Fibroblast of lung (primary cell): ENCODE results near the gene HMGCS2. TPM values are rescaled to one million over a fixed set of nuclear protein-coding genes. Genes with fewer than 3 reads are reported as not detected.

Source experiments
- DNase-seq, 2 donors: peaks; one replicate each; pipeline versions ENCODE4 v3.0.0 to v3.0.0-alpha.2; 2010; ENCODE audit warnings: low read depth in 2 of 2
- H2AFZ ChIP-seq: 2 replicates; pipeline ENCODE4 v1.5.1; 2012; ENCODE audit warnings: low read length, control low read depth, inconsistent platforms
- H3K27ac ChIP-seq: 2 replicates; pipeline ENCODE4 v1.5.1; 2011; ENCODE audit warnings: low read length, control low read depth; ENCODE audit not compliant: insufficient read depth
- H3K27me3 ChIP-seq: 2 replicates; pipeline ENCODE4 v1.5.1; 2011; ENCODE audit warnings: mild to moderate bottlenecking, low read length; ENCODE audit not compliant: control insufficient read depth, insufficient read depth
- H3K36me3 ChIP-seq: 2 replicates; pipeline ENCODE4 v1.5.1; 2011; ENCODE audit warnings: low read length; ENCODE audit not compliant: control insufficient read depth, insufficient read depth
- H3K4me1 ChIP-seq: 2 replicates; pipeline ENCODE4 v1.5.1; 2011; ENCODE audit warnings: low read length; ENCODE audit not compliant: control insufficient read depth, insufficient read depth; ENCODE audit errors: extremely low read depth
- H3K4me2 ChIP-seq: 2 replicates; pipeline ENCODE4 v1.5.1; 2011; ENCODE audit warnings: low read length, control low read depth; ENCODE audit not compliant: insufficient read depth; ENCODE audit errors: extremely low read depth
- H3K4me3 ChIP-seq, 4 experiments: fragments of 200-600 bp in 1 of 4; sonication (generic) in 1 of 4; replicated peaks in 1 of 4; 2 replicates each; pipeline ENCODE4 v1.5.1; 2011 to 2016; ENCODE audit warnings: low read length in 4 of 4, low read depth in 3 of 4, mild to moderate bottlenecking in 3 of 4, control low read depth in 2 of 4, inconsistent platforms in 1 of 4, mixed read lengths in 1 of 4; ENCODE audit not compliant: insufficient read depth in 1 of 4; ENCODE audit errors: control extremely low read depth in 1 of 4
- H3K79me2 ChIP-seq: 2 replicates; pipeline ENCODE4 v1.5.1; 2012; ENCODE audit warnings: mild to moderate bottlenecking, low read length, inconsistent platforms; ENCODE audit not compliant: control insufficient read depth, insufficient read depth
- H3K9ac ChIP-seq: 2 replicates; pipeline ENCODE4 v1.5.1; 2011; ENCODE audit warnings: mild to moderate bottlenecking, low read length, control low read depth; ENCODE audit not compliant: insufficient read depth
- H3K9me3 ChIP-seq: 2 replicates; pipeline ENCODE4 v1.5.1; 2012; ENCODE audit warnings: low read depth, low read length; ENCODE audit not compliant: control insufficient read depth, insufficient read depth
- H4K20me1 ChIP-seq: 2 replicates; pipeline ENCODE4 v1.5.1; 2011; ENCODE audit warnings: low read length; ENCODE audit not compliant: control insufficient read depth, insufficient read depth; ENCODE audit errors: extremely low read depth
- EZH2 ChIP-seq: IDR thresholded peaks from 2 replicates; pipeline ENCODE4 v1.5.1; 2012; ENCODE audit warnings: low read length, control low read depth, mild to moderate bottlenecking; ENCODE audit errors: missing control alignments
- polyA plus RNA-seq, 2 donors: library from polyadenylated mRNA; depleted of rRNA in 1 of 2; stranded (reverse) in 1 of 2; unstranded in 1 of 2; fragments of >200 nt; gene quantifications; 2 replicates each; pipeline ENCODE4 v1.2.1, GENCODE V29; 2011 to 2012; ENCODE audit warnings: missing spikeins in 1 of 2
- total RNA-seq: library from RNA; depleted of rRNA; stranded (reverse); fragments of >200 nt; gene quantifications from 2 replicates; pipeline ENCODE4 v1.2.1, GENCODE V29; 2014
- TF ChIP-seq, protein P1 (sequence below), 2 donors: IDR thresholded peaks in 1 of 2; conservative IDR thresholded peaks in 1 of 2; 1 replicate in 1 of 2; 2 replicates in 1 of 2; pipeline ENCODE4 v1.5.1; 2011 to 2012; ENCODE audit warnings: low read length in 2 of 2, control low read depth in 1 of 2, inconsistent platforms in 1 of 2, low read depth in 1 of 2, mild to moderate bottlenecking in 1 of 2

HMGCS2 gene
- total and polyA plus RNA-seq, 2 donors (not counting 1 experiment from before 2014, with no cell fraction given): not detected

- Histone ChIP-seq H3K36me3 (no peaks in the 10 kb centered on the region), H3K4me1 (no peaks in the 10 kb centered on the region), H3K79me2 (no peaks in the 10 kb centered on the region), H3K27ac (no peak overlapping the region), H2AFZ (no peak overlapping the region), H3K4me3 (no peak overlapping the region), H3K4me2 (no peak overlapping the region), H4K20me1 (no peaks in the 10 kb centered on the region), H3K9ac (no peak overlapping the region), H3K9me3 (no peaks in the 10 kb centered on the region), H3K27me3 (no peaks in the 10 kb centered on the region)
- DNase-seq: peak in 1 of 2 donors; percentile 52
- no peak for TF ChIP-seq EZH2
- TF ChIP-seq, protein P1, sequence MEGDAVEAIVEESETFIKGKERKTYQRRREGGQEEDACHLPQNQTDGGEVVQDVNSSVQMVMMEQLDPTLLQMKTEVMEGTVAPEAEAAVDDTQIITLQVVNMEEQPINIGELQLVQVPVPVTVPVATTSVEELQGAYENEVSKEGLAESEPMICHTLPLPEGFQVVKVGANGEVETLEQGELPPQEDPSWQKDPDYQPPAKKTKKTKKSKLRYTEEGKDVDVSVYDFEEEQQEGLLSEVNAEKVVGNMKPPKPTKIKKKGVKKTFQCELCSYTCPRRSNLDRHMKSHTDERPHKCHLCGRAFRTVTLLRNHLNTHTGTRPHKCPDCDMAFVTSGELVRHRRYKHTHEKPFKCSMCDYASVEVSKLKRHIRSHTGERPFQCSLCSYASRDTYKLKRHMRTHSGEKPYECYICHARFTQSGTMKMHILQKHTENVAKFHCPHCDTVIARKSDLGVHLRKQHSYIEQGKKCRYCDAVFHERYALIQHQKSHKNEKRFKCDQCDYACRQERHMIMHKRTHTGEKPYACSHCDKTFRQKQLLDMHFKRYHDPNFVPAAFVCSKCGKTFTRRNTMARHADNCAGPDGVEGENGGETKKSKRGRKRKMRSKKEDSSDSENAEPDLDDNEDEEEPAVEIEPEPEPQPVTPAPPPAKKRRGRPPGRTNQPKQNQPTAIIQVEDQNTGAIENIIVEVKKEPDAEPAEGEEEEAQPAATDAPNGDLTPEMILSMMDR (conservative IDR thresholded peaks at IDR 0.05 in 1 of 2, IDR thresholded peaks at IDR 0.05 in 1 of 2; ENCODE audit: low read depth in 1 of 2, low read length in 2 of 2): no peak
Measured at GRCh38 chr1:119743308-119743707, 25.4 kb downstream of the HMGCS2 start.

DNA sequence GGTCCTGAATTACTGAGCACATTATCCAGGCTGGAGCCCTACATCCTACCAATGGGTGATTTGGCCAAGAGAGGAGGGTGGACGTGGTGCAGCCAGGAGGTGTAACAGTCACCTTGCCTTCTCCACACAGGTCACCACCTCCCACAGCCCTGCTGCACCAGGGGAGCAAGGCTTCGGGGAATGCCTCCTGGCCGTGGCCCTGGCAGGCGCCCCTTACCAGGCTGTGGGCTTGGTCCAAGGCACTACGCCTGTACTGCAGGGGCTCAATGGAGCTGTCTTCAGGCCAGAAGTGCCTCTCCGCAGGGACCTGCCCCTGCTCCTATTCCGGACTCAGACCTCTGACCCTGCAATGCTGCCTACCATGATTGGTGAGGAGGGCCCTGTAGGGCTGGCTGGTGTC is 26.0 kb downstream of the HMGCS2 start:
- Histone ChIP-seq H3K27me3 (no peaks in the 10 kb centered on the region), H3K9me3 (no peaks in the 10 kb centered on the region), H3K4me3 (no peak overlapping the region), H4K20me1 (no peaks in the 10 kb centered on the region), H3K36me3 (no peaks in the 10 kb centered on the region), H3K9ac (no peak overlapping the region), H3K27ac (no peak overlapping the region), H2AFZ (no peak overlapping the region), H3K79me2 (no peaks in the 10 kb centered on the region), H3K4me1 (no peaks in the 10 kb centered on the region), H3K4me2 (no peak overlapping the region)
- no peak for DNase-seq
- no peak for TF ChIP-seq EZH2
- TF ChIP-seq, protein P1 (conservative IDR thresholded peaks at IDR 0.05 in 1 of 2, IDR thresholded peaks at IDR 0.05 in 1 of 2; ENCODE audit: low read depth in 1 of 2, low read length in 2 of 2): no peak

DNA sequence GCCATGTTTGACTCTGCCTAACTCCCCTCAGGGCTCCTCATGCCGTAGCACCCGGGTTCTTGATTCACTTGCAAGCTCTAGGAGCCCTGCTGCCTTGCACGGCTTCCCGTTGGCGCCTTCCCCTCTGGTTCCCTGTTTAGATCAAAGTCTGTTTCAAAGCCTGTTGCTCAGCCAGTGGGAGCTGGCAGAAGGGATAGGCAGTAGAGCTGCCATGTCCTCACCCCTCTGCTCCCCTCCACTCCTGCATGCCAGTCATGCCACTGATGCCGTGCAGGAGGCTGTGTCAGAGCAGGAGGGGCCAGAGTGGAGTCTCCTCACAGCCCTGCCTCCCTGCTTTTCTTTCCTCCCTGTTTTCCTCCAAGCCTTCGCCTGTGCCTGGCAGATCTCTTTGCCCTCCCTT is 26.5 kb downstream of the HMGCS2 start:
- Histone ChIP-seq H3K79me2 (no peaks in the 10 kb centered on the region), H3K4me3 (no peak overlapping the region), H3K4me2 (no peak overlapping the region), H3K4me1 (no peaks in the 10 kb centered on the region), H2AFZ (no peak overlapping the region), H3K27ac (no peak overlapping the region), H4K20me1 (no peaks in the 10 kb centered on the region), H3K9me3 (no peaks in the 10 kb centered on the region), H3K36me3 (no peaks in the 10 kb centered on the region), H3K27me3 (no peaks in the 10 kb centered on the region), H3K9ac (no peak overlapping the region)
- peak in 1 of 2 donors; percentile 30 for DNase-seq
- TF ChIP-seq EZH2: no peak
- TF ChIP-seq, protein P1 (conservative IDR thresholded peaks at IDR 0.05 in 1 of 2, IDR thresholded peaks at IDR 0.05 in 1 of 2; ENCODE audit: low read depth in 1 of 2, low read length in 2 of 2): no peak
